AG04450 (cell line): ENCODE measurements around the gene DEFB112. TPM values are rescaled to one million over a fixed set of nuclear protein-coding genes. Genes with fewer than 3 reads are reported as not detected.
A peak's percentile ranks its signal among the peaks of the same experiment; 100 is the strongest.

Experiments used
- CTCF ChIA-PET: fragments of 300-600, 350-600 bp; formaldehyde crosslinking; extraction: SDS; loops from one replicate; lab custom pipeline; 2022; ENCODE audit warnings: antibody characterized with exemption, inconsistent platforms; lab: Charles Lee
- POLR2A ChIA-PET: fragments of 350-600 bp; formaldehyde crosslinking; extraction: SDS; loops from one replicate; lab custom pipeline; 2021; ENCODE audit warnings: antibody characterized with exemption, inconsistent platforms; lab: Yijun Ruan, JAX
- DNase-seq: peaks from one replicate; pipeline ENCODE4 v3.0.0-alpha.2; 2011; ENCODE audit warnings: low read depth, low spot score
- H3K27ac ChIP-seq: one replicate; pipeline ENCODE4 v1.5.1; 2012; ENCODE audit warnings: low read depth, low read length, control low read depth
- H3K27me3 ChIP-seq: one replicate; pipeline ENCODE4 v1.6.0; 2012; ENCODE audit warnings: low read length; ENCODE audit not compliant: control insufficient read depth, insufficient read depth
- H3K4me3 ChIP-seq: 2 replicates; pipeline ENCODE4 v1.5.1; 2011; ENCODE audit warnings: mild to moderate bottlenecking, low read depth, low read length, control low read depth
- H3K9me3 ChIP-seq: 2 replicates; pipeline ENCODE4 v1.5.1; 2012; ENCODE audit warnings: low read length; ENCODE audit not compliant: control insufficient read depth, insufficient read depth
- polyA plus RNA-seq: library from polyadenylated mRNA; depleted of rRNA; stranded (reverse); fragments of >200 nt; gene quantifications from 2 replicates; pipeline ENCODE4 v1.2.3, GENCODE V29; 2011
- TF ChIP-seq, protein P1 (sequence below): IDR thresholded peaks from 2 replicates; pipeline ENCODE4 v1.5.1; 2011; ENCODE audit warnings: low read depth, low read length, control low read depth, inconsistent platforms

Gene DEFB112
- polyA plus RNA-seq, 1 experiment, result not detected

DNA sequence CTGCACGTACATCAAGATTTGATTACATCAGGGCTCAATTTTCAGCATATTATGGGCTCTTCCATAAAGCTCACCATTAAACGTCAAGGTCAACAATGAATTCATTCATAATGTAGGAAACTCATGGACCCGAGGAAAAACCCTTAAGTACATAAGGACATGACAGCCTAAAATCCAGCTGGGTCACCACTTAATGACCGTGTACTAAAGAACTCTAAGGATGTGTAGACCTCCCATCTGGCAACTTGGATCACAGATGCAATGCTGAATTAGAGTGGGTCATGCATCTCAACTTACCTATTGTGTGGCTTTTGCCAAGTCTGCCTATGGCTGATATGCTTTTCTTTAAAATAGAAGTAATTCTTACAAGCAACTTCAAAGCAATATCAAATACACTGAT, 26.7 kb upstream of the DEFB112 start:
- TF ChIP-seq, protein P1, sequence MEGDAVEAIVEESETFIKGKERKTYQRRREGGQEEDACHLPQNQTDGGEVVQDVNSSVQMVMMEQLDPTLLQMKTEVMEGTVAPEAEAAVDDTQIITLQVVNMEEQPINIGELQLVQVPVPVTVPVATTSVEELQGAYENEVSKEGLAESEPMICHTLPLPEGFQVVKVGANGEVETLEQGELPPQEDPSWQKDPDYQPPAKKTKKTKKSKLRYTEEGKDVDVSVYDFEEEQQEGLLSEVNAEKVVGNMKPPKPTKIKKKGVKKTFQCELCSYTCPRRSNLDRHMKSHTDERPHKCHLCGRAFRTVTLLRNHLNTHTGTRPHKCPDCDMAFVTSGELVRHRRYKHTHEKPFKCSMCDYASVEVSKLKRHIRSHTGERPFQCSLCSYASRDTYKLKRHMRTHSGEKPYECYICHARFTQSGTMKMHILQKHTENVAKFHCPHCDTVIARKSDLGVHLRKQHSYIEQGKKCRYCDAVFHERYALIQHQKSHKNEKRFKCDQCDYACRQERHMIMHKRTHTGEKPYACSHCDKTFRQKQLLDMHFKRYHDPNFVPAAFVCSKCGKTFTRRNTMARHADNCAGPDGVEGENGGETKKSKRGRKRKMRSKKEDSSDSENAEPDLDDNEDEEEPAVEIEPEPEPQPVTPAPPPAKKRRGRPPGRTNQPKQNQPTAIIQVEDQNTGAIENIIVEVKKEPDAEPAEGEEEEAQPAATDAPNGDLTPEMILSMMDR, result no peak
- H3K9me3 ChIP-seq, result no peaks in the 10 kb centered on the region
- ChIA-PET CTCF (no interaction called here), POLR2A (no interaction called here)
- H3K27ac ChIP-seq, result no peak overlapping the region
- no peak for DNase-seq
- no peaks in the 10 kb centered on the region for H3K27me3 ChIP-seq
- no peak overlapping the region for H3K4me3 ChIP-seq

DNA sequence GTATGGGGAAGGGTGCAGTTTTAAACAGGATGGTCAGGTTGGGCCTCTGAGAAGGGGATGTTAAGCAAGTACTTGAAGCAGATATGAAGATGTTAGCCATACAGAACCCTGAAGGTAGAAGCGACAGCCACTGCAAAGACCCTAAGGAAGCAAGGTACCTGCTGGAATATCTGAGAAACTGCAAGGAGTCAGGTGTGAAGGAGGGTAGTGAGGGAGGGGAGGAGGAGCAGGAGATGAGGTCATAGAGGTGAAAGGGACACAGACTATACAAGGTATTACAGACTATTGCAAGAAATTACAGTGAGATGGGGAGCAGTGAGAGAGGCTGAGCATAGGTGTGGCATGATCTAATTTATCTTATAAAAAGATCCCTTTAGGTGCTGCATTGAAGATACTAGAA, 22.2 kb upstream of the DEFB112 start:
- TF ChIP-seq, protein P1, result no peak
- DNase-seq, result no peak
- Histone ChIP-seq H3K4me3 (no peak overlapping the region), H3K9me3 (no peaks in the 10 kb centered on the region), H3K27ac (no peak overlapping the region), H3K27me3 (no peaks in the 10 kb centered on the region)
- CTCF ChIA-PET, result no interaction called here
- POLR2A ChIA-PET, result no interaction called here

DNA sequence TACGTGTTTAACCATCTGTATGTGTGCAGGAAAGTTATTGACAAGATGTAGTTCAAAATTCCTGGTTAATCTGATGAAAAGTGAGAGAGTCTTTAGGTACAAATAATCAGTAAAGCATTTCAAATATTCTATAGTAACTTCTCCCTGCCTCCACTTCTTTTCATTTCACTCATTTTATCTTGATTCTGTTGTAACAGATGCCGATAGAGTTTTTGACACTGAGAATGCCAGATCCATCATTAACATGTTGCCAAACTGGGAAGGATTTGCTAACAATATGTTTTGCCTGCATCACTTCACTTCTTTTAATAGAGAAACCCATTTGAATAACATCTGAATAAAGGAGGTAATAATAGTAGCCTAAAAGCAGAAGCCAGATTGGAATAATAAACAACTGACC, 20.4 kb upstream of the DEFB112 start:
- no peak overlapping the region for H3K27ac ChIP-seq

DNA sequence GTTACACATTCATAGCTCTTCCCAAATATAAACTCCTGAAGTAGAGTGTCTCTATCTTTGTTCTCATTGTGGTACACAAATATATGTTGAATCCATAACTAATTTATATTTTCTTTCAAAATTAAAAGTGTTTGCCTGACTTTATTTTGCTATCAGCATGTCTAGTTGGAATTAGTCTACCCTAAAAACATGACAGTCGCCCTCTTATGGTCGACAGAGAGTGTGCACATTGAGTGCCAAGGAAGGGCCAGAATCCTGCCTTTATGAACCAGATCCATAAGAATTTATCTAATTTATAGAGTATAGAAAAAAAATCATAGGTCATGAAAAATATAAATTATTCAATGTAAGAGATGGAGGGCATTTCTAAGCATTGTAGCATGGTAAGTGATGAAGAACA, 12.3 kb upstream of the DEFB112 start:
- H3K9me3 ChIP-seq, result no peaks in the 10 kb centered on the region
- ChIA-PET POLR2A (no interaction called here), CTCF (interaction anchor here (0.9 to 1.1 kb wide), 2 partner anchors 9 to 14 kb away, joined by 3 read pairs; no protein-coding TSS in a partner anchor)
- no peak for DNase-seq
- TF ChIP-seq, protein P1, result peak; percentile 54
- H3K4me3 ChIP-seq, result no peak overlapping the region
- no peaks in the 10 kb centered on the region for H3K27me3 ChIP-seq
- no peak overlapping the region for H3K27ac ChIP-seq

More for the DNA sequence above, 20.4 kb upstream of the DEFB112 start:
- ChIA-PET POLR2A (no interaction called here), CTCF (no interaction called here)
- TF ChIP-seq, protein P1, result no peak
- DNase-seq, result no peak
- H3K9me3 ChIP-seq, result no peaks in the 10 kb centered on the region
- H3K27me3 ChIP-seq, result no peaks in the 10 kb centered on the region
- H3K4me3 ChIP-seq, result no peak overlapping the region

DNA sequence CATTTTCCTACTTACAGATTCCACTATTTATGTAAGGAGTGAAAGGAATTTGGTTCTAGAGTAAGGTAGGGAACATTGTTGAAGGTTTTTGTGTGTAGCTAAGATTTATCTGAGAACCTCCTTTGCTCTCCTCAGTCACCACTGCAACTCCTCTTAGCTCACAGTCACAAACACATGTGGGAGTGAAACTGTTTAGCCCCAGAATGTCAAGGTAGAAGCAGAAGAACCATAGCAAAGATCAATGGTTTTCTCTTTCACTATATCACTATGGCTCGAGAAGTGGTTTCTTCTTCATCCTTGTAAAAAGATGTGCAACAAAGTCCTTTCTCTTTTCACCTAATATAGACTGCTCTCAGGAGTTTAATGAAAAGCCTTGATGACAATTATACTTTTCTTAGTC, 6.5 kb upstream of the DEFB112 start:
- TF ChIP-seq, protein P1, result no peak
- H3K9me3 ChIP-seq, result no peaks in the 10 kb centered on the region
- H3K27ac ChIP-seq, result no peak overlapping the region
- CTCF ChIA-PET, result no interaction called here
- no peaks in the 10 kb centered on the region for H3K27me3 ChIP-seq
- H3K4me3 ChIP-seq, result no peak overlapping the region
- no peak for DNase-seq
- POLR2A ChIA-PET, result no interaction called here
